GM21360 (cell line): Measurements from ENCODE around the gene CLGN.
"Not testable (repeated sequence)": the region's sequence is repeated elsewhere in the genome, so short reads cannot be mapped to it uniquely, and the experiment has no call there.

ENCODE experiments used
- ATAC-seq: cut with Tn5 transposase; IDR thresholded peaks from one replicate; pipeline ENCODE4 v1.9.1; 2021; ENCODE audit warnings: mild to moderate bottlenecking, moderate library complexity; ENCODE audit not compliant: unreplicated experiment

CLGN gene

DNA sequence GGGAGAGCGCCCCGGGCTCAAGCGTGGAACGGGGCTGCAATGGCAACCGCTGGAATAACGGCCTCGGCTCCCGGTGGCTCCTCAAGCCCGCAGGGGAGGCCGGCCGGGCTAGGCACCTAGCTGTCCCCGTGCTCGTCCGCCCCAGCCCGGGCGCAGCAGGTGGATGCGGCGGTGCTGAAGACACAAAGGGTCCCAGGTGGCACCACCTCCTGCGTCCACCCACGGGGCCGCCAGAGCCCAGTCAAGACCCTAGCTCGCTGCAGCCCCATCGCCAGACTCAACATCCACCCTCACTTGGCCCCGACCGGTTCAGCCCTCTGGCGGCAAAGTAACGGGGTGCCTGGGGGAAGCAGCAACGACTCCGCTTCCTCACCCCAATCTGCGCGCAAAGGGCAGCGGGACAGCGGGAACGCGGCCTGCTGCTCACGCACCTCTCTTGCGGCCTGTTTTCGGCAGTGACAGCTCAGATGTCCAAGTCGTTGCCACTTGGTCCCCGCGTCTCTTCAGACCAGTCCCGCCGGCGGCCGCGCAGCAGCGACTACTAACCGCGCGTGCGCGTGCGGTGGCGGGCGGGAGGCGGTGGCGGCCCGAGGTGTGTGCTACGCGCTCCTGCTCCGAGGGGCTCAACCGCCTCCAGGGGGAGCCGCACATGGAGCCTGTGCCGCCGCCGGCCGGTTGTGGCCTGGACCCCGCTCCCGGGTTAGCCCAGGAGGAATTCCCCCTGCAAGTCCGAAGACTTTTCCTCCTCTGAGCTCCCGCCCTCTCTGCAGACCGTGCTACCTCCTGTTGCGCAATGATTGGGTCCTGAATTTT lies at the start of gene CLGN:
CLGN (minus strand) TSS at position 543 of the 813 bp plus-strand sequence. CDS start 14,570 bp downstream, outside the sequence.
- ATAC-seq: peak; percentile 85

DNA sequence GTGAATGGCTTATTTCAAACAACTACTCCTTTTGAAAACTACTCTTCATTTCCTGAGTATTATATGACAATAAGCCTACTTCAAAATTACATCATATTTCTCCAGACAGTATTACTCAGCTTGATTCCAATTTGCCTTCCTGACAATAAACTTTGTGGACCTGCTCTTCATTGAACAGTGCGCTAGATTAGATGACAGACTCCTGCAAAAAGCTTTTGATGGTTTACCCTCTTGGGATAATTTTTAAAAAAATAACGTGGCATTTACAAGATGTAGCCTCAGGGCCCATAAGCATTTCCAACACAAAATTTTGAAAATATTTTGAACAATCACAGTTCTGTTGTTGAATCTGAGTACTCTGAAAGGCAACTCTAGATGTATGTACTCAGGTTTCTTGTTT lies 44.7 kb upstream of the CLGN start:
- ATAC-seq: no peak

- ATAC-seq: no peak
Measured at GRCh38 chr4:140469791-140470733, 42.6 kb upstream of the CLGN start.

DNA sequence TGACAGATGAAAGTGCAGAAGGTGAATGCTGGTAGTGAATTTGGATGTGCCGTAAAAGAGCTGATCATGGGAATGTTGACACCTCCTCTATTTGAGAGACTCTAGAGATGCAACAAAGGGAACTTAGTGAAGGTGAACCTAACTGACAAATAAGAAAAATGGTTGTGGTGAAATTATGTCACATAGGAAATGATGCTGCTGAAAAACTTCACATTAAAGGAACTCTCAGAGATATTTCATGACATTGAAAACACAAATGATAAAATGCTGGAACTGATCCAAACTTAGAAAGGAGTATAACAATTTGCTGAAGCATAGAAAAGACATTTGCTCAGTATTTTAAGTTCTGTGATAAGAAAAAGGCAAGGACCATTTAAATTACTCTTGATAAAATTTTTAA lies 38.7 kb upstream of the CLGN start:
- ATAC-seq: no peak

GRCh38 chr4:140463614-140464013 lies 36.2 kb upstream of the CLGN start:
- no peak for ATAC-seq

GRCh38 chr4:140463182-140463581 lies 35.7 kb upstream of the CLGN start:
- no peak for ATAC-seq

DNA sequence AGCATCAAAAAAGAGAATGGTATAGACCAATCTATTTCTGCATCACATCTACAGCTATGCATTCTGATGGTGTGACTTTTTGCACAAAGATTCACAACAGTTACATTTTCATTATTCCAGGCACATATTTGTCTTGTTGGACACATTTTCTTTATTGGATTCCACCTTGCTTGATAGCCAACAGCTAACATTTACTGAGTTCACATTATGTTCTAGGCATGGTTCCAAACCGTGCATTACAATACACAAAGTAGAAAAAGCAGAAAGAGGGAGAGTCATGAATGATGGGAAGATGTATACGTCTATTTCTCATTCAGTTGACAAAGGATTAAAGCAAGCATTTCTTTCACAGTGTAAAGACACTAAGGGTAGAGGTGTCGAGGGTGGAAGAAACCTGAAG lies 22.9 kb upstream of the CLGN start:
- no peak for ATAC-seq

GRCh38 chr4:140448830-140449229 lies 21.4 kb upstream of the CLGN start:
- no peak for ATAC-seq

GRCh38 chr4:140448162-140448561 lies 20.7 kb upstream of the CLGN start:
- ATAC-seq: no peak

DNA sequence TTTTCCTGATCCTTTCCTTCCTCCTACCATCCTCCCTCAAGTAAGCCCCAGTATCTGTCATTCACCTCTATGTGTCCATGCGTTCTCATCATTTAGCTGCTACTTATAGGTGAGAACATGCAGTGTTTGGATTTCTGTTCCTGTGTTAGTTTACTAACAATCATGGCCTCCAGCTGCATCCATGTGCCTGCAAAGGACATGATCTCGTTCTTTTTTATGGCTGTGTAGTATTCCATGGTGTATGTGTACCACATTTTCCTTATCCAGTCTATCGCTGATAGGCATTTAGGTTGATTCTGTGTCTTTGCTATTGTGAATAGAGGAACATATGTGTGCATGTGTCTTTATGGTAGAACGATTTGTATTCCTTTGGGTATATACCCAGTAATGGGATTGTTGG lies 16.9 kb upstream of the CLGN start:
- ATAC-seq: not testable (repeated sequence)

DNA sequence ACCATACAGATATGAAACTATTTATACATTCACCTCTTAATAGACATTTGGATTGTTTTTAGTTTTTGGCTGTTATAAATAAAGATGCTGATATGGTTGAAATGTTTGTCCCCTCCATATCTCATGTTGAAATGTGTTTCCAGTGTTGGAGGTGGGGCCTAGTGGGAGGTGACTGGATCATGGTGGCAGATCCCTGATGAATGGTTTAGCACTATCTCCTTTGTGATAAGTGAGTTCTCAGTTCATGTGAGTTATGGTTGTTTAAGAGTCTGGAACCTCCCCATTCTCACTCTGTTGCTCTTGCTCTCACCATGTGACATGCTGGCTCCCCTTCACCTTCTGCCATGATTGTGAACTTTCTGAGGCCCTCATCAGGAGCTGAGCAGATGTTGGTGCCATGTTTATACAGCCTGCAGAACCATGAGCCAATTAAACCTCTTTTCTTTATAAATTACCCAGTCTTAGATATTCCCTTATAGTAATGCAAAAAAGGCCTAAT lies 12.2 kb upstream of the CLGN start:
- ATAC-seq: no peak

DNA sequence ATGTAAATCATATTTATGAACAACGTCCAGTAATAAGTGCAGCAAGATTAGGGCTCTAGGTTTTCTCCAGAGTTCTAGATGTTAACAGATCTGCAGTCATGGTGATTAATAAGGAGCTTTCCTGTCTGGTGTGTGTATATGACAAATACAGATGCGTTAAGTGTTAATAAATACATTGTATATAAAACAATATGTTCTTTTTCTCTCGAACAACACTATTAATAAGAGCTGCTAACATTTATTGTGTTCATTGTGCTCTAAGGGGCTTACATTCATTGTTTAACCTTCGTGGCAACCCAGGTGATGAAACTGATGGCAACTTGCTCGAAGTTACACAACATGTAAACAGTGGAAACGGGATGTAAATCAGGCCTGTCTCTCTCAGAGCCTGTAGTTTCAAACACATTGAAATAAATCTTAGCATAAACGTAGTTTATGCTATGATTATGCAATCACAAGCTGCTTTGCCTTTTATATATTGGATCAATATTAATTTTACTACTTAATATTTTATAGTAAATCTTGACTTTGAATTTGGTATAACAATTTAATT lies 547 bp upstream of the CLGN start:
- peak; percentile 4 for ATAC-seq

DNA sequence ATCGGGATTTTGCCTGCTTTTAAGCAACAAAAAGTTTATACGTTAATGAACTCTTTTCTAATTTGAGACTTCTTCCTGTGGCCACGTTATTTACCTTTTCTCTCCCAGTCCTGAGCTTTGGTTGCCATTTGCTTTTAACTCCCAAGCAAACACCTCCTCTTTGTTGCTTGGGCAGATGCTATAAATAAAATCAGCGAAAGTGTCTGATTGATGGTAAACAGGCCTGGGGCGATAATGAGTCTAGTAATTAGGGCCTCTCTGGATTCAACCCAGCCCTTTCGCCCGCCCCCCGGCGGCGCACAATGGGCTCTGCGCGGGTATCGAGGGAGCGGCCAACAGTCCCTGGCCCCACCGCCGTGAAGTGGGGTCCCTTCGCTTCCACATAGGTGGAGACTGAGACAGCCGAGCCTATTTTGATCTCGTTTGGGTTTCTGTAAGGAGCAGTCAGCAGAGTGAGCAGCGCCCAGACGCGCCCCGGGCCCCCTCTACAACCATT lies 790 bp downstream of the CLGN start:
- peak; percentile 38 for ATAC-seq

- no peak for ATAC-seq
Measured at GRCh38 chr4:140423106-140423505, 4.3 kb downstream of the CLGN start.

- ATAC-seq: not testable (repeated sequence)
Measured at GRCh38 chr4:140413130-140413969, 14.1 kb downstream of the CLGN start.

- no peak for ATAC-seq
Measured at GRCh38 chr4:140408974-140409373, 18.5 kb downstream of the CLGN start.

DNA sequence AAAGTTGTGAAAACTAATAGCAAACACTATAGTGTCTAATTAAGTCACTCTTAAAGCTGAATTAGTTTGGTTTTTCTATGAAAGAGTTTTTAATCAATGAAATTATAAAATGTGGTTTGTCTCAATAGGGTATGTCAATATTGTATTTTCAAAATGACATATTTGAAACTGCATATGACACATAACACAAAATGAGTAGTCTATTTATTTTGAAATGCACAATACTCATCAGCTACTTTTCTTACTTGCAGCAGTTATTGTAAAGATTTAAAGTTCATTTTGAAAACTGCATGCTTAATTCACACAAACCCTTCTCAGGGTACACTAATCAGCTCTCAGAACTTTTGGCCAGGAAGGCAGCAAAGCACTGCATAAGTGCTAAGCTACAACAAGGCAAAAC lies 21.2 kb downstream of the CLGN start:
- ATAC-seq: no peak

- no peak for ATAC-seq
Measured at GRCh38 chr4:140400111-140400510, 27.3 kb downstream of the CLGN start.

- no peak for ATAC-seq
Measured at GRCh38 chr4:140395668-140396067, 31.8 kb downstream of the CLGN start.

GRCh38 chr4:140388015-140388414 lies 39.4 kb downstream of the CLGN start:
- ATAC-seq: no peak
